HTR-8/SVneo (cell line): ENCODE data around the gene TTC16.
"Not testable (repeated sequence)": the region's sequence is repeated elsewhere in the genome, so short reads cannot be mapped to it uniquely, and the experiment has no call there.

Experiments
- DNase-seq: peaks from one replicate; pipeline ENCODE4 v3.0.0; 2011; ENCODE audit warnings: low spot score, mixed read lengths; ENCODE audit not compliant: insufficient read length
- FAIRE-seq: peaks from 2 replicates; lab custom pipeline; 2011; peaks lifted over from hg19 to GRCh38; lab: Jason Lieb, UNC

The TTC16 gene

GRCh38 chr9:127735530-127736185 lies 19.8 kb downstream of the TTC16 start:
- FAIRE-seq, result no peak
- no peak for DNase-seq

- FAIRE-seq (no peak), DNase-seq (no peak)
Observed at GRCh38 chr9:127738666-127739065, 22.8 kb downstream of the TTC16 start.

GRCh38 chr9:127739614-127740330 lies 23.9 kb downstream of the TTC16 start:
- FAIRE-seq, result no peak
- DNase-seq, result no peak

GRCh38 chr9:127741831-127742434 lies 26.1 kb downstream of the TTC16 start:
- DNase-seq (no peak), FAIRE-seq (no peak)

GRCh38 chr9:127742435-127743088 lies 26.7 kb downstream of the TTC16 start:
- FAIRE-seq, result no peak
- no peak for DNase-seq

- FAIRE-seq (no peak), DNase-seq (no peak)
Observed at GRCh38 chr9:127744398-127745110, 28.7 kb downstream of the TTC16 start.

- no peak for DNase-seq
- FAIRE-seq, result no peak
Observed at GRCh38 chr9:127746959-127747569, 31.2 kb downstream of the TTC16 start.

- FAIRE-seq (no peak), DNase-seq (no peak)
Observed at GRCh38 chr9:127749090-127749787, 33.4 kb downstream of the TTC16 start.

- DNase-seq (no peak), FAIRE-seq (no peak)
Observed at GRCh38 chr9:127751269-127752054, 35.6 kb downstream of the TTC16 start.

GRCh38 chr9:127753148-127753547 lies 37.3 kb downstream of the TTC16 start:
- FAIRE-seq, result no peak
- DNase-seq, result no peak

GRCh38 chr9:127753622-127754021 lies 37.7 kb downstream of the TTC16 start:
- DNase-seq, result no peak
- FAIRE-seq, result no peak

GRCh38 chr9:127754099-127755060 lies 38.5 kb downstream of the TTC16 start:
- FAIRE-seq (no peak), DNase-seq (no peak)

- FAIRE-seq, result no peak
- no peak for DNase-seq
Observed at GRCh38 chr9:127755061-127756060, 39.5 kb downstream of the TTC16 start.

GRCh38 chr9:127756233-127756632 lies 40.4 kb downstream of the TTC16 start:
- no peak for DNase-seq
- no peak for FAIRE-seq

- not testable (repeated sequence) for DNase-seq, FAIRE-seq
Observed at GRCh38 chr9:127756776-127757175, 40.9 kb downstream of the TTC16 start.

- no peak for DNase-seq
- no peak for FAIRE-seq
Observed at GRCh38 chr9:127758843-127759242, 43.0 kb downstream of the TTC16 start.
